ENCODE data around the gene BET1.

The BET1 gene, protein sequence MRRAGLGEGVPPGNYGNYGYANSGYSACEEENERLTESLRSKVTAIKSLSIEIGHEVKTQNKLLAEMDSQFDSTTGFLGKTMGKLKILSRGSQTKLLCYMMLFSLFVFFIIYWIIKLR

DNA sequence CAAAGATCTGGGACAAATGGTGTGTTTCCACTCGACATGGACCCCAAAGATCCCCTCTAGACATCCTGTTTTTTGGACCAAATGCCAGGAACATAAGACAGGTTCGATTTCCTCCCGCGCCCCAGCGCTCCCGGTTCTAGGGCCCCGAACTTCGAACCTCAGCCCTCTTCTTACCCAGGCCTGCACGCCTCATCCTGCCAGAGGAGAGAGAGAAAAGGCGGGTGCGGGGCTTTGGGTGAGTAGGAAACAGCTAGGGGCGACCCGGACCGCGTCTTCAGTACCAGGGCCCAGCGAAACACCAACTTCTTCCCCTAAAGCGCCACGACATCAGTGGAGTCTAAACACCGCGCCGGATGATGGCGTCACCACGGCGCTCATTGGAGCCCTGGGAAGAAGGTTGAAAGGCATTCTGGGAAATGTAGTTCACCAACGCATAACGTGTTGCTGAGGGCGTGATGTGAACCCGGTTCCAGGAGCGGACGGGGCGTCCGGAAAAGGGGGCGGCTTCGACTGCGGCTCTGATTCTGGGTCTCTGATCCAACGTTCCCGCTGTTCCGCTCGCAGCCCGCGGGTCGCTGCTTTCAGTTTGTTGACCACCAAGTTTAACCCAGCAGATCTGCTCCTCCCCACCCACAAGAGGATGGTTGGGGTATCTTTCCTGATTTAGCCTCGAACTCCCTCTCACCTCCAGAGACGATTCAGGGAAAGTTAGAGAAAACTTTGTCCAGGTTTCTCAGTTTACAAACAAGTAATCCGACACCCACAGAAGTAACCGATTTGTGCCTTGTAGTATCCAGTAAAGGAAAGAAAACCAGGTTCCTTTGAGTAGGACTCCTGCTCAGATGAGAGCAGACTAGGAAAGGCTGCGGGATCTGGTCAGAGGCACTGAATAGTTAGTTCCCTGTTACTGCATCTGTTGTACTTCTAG is at the start of gene BET1:
Gene BET1 (minus strand): TSS at position 332 of the 928 bp plus-strand sequence. CDS start 139 bp downstream, at position 193.
- H3K36me3 ChIP-seq (ENCODE audit: control insufficient read depth, insufficient read depth, low read length) = no peaks in the 10 kb centered on the region
- peak within 1 kb of the TSS; percentile 96 for H3K4me3 ChIP-seq (ENCODE audit: low read depth, low read length)

DNA sequence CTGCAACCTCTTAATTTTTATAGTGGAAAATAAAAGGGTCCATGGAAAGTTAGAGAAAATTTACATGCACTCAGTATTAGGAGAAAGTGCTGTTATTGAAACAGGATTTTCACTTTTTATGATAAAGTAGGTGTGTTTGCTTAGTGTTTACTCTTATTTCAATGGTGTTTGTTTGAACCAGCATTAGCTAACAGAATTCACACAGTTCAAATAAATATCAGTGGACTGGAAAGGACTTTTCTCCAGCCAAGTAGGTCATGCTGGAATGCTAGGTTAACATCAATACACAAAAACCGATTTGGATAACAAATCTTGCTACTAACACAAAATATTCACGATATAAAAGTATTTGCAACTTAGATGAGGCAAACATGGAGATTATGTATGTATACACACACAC is 49.4 kb upstream of the BET1 start:
- H3K9me3 ChIP-seq (ENCODE audit: control insufficient read depth, insufficient read depth, low read length) = no peaks in the 10 kb centered on the region
- H3K9ac ChIP-seq (ENCODE audit: low read depth, low read length) = no peak overlapping the region
- no peaks in the 10 kb centered on the region for H3K27me3 ChIP-seq (ENCODE audit: control insufficient read depth, insufficient read depth, low read length)
- no peak overlapping the region for H3K4me3 ChIP-seq (ENCODE audit: low read depth, low read length)
- no peaks in the 10 kb centered on the region for H3K36me3 ChIP-seq (ENCODE audit: control insufficient read depth, insufficient read depth, low read length)
- H3K4me1 ChIP-seq (ENCODE audit: control insufficient read depth, insufficient read depth, low read length) = peaks cover 9% of the 10 kb centered on the region

More for the DNA sequence above, at the start of gene BET1:
- H3K9me3 ChIP-seq (ENCODE audit: control insufficient read depth, insufficient read depth, low read length) = no peaks in the 10 kb centered on the region
- no peaks in the 10 kb centered on the region for H3K27me3 ChIP-seq (ENCODE audit: control insufficient read depth, insufficient read depth, low read length)
- H3K4me1 ChIP-seq (ENCODE audit: control insufficient read depth, insufficient read depth, low read length) = peaks cover 3% of the 10 kb centered on the region
- peak within 1 kb of the TSS; percentile 91 for H3K9ac ChIP-seq (ENCODE audit: low read depth, low read length)

DNA sequence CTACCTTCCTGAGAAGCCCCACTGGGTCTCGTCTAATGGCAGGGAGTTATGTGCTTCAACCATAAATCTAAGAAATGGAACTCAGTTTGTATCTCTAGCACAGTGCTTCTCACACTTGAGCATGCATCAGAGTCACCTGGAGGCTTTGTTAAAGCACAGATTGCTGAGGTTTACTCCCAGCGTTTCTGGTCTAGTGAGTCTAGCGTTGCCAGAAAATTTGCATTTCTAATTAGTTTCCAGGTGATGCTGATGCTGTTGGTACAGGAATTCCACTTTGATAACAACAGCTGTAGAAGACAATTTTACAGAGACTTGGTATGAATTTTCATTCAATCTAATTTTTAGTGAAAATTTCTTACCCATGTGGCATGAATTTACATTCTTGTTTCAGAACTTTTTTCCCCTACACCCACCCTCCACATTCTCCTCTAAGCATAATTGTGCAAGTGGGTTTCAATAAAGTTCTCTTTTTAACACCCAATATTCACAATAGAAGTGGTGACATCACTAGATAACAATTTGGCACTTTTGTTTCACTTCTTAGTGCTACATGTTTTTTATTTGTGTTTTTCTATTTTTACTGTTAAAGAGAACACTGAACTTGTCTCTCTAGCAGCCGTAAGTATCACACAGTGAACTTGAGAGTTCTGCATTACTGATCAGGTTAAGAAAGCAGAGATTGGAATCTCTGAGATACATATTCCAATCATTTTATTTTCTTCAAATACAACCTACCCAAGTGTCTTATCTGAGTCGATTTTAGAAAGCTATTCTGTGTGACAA is 48.4 kb upstream of the BET1 start:
- H3K36me3 ChIP-seq (ENCODE audit: control insufficient read depth, insufficient read depth, low read length) = no peaks in the 10 kb centered on the region
- H3K4me1 ChIP-seq (ENCODE audit: control insufficient read depth, insufficient read depth, low read length) = peaks cover 9% of the 10 kb centered on the region
- H3K9ac ChIP-seq (ENCODE audit: low read depth, low read length) = no peak overlapping the region
- no peak overlapping the region for H3K4me3 ChIP-seq (ENCODE audit: low read depth, low read length)
- H3K9me3 ChIP-seq (ENCODE audit: control insufficient read depth, insufficient read depth, low read length) = no peaks in the 10 kb centered on the region
- H3K27me3 ChIP-seq (ENCODE audit: control insufficient read depth, insufficient read depth, low read length) = no peaks in the 10 kb centered on the region

DNA sequence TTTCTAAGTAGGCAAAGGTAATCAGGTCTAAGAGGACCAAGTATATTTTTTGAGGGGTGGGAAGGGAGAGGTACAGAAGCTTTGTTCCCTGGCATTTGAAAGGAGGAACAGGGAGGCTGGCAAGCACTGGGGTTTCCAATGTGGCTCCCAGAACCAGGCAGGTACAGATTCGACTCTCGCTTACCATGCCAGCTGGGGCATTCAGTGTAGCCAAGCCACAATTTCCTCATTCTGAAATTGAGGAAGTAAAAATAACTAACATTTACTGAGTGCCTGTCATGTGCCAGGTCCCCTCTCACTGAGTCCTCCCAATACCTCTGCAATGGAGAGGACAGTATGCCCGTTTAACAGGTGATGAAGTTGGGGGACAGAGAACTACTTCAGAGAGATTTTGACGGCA is 45.9 kb upstream of the BET1 start:
- H3K4me3 ChIP-seq (ENCODE audit: low read depth, low read length) = no peak overlapping the region
- no peak overlapping the region for H3K9ac ChIP-seq (ENCODE audit: low read depth, low read length)
- H3K36me3 ChIP-seq (ENCODE audit: control insufficient read depth, insufficient read depth, low read length) = no peaks in the 10 kb centered on the region
- peaks cover 9% of the 10 kb centered on the region for H3K4me1 ChIP-seq (ENCODE audit: control insufficient read depth, insufficient read depth, low read length)
- H3K27me3 ChIP-seq (ENCODE audit: control insufficient read depth, insufficient read depth, low read length) = no peaks in the 10 kb centered on the region
- no peaks in the 10 kb centered on the region for H3K9me3 ChIP-seq (ENCODE audit: control insufficient read depth, insufficient read depth, low read length)

DNA sequence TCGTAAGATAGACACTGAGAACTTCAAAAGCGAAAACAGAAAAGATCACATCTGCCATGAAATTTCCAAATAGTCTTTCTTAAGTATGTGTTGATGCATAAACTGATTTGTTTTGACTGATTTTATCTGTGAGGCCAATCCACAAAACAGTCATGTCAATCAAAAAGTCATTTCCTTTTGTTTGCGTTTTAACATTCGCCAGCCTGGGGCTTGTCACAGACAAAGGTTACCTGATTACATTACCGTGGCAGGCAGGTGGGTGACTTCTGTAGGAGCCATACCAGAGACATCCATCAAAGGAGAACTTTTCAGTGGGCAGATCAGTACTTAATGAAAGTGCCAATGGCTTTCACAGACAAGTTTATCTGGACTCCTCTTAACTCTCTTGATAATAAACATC is 45.5 kb upstream of the BET1 start:
- peaks cover 9% of the 10 kb centered on the region for H3K4me1 ChIP-seq (ENCODE audit: control insufficient read depth, insufficient read depth, low read length)
- no peaks in the 10 kb centered on the region for H3K36me3 ChIP-seq (ENCODE audit: control insufficient read depth, insufficient read depth, low read length)
- no peak overlapping the region for H3K9ac ChIP-seq (ENCODE audit: low read depth, low read length)
- no peaks in the 10 kb centered on the region for H3K27me3 ChIP-seq (ENCODE audit: control insufficient read depth, insufficient read depth, low read length)
- H3K9me3 ChIP-seq (ENCODE audit: control insufficient read depth, insufficient read depth, low read length) = no peaks in the 10 kb centered on the region
- no peak overlapping the region for H3K4me3 ChIP-seq (ENCODE audit: low read depth, low read length)

DNA sequence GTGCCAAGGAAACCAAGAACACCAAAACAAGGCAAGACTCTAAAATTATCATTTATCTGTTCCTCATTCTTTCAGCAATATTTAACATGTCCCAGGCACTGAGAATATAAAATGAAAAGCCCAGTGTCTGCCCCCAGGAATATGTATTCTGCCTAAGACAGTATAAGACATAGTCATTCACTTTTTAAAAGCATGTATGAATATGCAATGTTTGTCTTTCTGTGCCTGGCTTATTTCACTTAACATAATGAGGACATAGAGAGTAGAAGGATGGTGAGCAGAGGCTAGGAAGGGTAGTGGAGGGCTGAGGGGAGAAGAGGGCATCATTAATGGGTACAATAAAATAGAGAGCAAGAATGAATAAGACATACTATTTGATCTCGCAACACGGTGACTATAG is 44.6 kb upstream of the BET1 start:
- Histone ChIP-seq H3K36me3 (ENCODE audit: control insufficient read depth, insufficient read depth, low read length) (no peaks in the 10 kb centered on the region), H3K9me3 (ENCODE audit: control insufficient read depth, insufficient read depth, low read length) (no peaks in the 10 kb centered on the region), H3K9ac (ENCODE audit: low read depth, low read length) (no peak overlapping the region), H3K27me3 (ENCODE audit: control insufficient read depth, insufficient read depth, low read length) (no peaks in the 10 kb centered on the region), H3K4me3 (ENCODE audit: low read depth, low read length) (no peak overlapping the region), H3K4me1 (ENCODE audit: control insufficient read depth, insufficient read depth, low read length) (peaks cover 4% of the 10 kb centered on the region)

DNA sequence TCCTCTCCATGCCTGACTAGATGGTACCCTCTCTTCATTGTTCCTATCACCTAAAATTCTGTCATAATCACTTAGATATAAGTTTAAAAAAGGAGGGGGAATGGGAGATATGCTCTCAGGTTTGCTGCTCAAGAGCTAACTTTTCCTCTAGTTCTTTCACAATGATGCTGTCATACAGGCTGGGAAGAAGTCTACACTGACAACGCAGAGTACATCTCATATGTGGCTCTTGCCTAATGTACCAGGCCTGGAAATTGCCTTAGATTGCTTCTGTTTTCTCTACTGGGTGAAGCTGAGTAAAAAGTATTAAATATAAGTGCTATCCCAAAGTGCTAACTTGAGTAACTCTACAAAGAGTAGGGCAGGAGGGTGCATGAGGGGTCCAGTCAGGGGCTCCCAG is 43.8 kb upstream of the BET1 start:
- H3K27me3 ChIP-seq (ENCODE audit: control insufficient read depth, insufficient read depth, low read length) = no peaks in the 10 kb centered on the region
- H3K4me1 ChIP-seq (ENCODE audit: control insufficient read depth, insufficient read depth, low read length) = peaks cover 3% of the 10 kb centered on the region
- H3K36me3 ChIP-seq (ENCODE audit: control insufficient read depth, insufficient read depth, low read length) = no peaks in the 10 kb centered on the region
- no peak overlapping the region for H3K4me3 ChIP-seq (ENCODE audit: low read depth, low read length)
- H3K9ac ChIP-seq (ENCODE audit: low read depth, low read length) = no peak overlapping the region
- H3K9me3 ChIP-seq (ENCODE audit: control insufficient read depth, insufficient read depth, low read length) = no peaks in the 10 kb centered on the region

DNA sequence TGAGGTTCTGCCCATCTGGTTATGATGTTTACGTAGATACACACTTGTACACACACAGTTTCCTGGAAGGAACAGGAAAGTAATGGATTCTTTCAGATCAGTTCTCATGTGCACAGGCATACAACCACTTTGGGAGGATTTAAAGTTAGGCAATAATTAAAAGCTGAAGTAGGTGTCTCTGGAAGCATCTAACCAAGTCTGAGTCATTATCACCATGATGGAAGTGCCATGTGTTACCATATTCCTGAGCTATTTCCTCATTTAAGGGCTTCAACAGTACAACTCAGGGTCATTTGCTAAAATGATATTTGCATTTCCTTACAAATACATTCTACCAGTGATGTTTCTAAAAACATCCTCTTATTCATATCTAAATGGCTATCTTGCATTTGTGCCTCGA is 41.4 kb upstream of the BET1 start:
- H3K4me1 ChIP-seq (ENCODE audit: control insufficient read depth, insufficient read depth, low read length) = no peaks in the 10 kb centered on the region
- H3K9me3 ChIP-seq (ENCODE audit: control insufficient read depth, insufficient read depth, low read length) = no peaks in the 10 kb centered on the region
- H3K36me3 ChIP-seq (ENCODE audit: control insufficient read depth, insufficient read depth, low read length) = no peaks in the 10 kb centered on the region

DNA sequence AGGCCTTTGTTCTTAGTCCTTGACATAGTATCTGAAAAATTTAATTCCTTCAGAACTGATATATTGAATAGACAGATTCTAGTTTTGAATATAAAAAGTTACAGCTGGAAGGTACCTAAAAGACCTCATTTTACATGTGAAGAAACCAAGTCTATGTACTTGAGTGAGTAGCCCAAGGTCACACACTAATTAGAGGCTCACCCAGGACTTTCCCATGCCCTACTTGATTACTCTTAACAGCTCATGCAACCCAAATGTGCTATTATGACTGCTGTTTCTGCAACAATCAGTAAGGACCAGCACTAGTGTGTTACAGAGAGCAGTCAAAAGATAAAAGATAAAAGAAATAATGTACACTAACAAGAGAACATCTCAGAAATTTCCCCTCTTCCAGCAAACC is 40.7 kb upstream of the BET1 start:
- Histone ChIP-seq H3K9ac (ENCODE audit: low read depth, low read length) (no peak overlapping the region), H3K4me3 (ENCODE audit: low read depth, low read length) (no peak overlapping the region), H3K36me3 (ENCODE audit: control insufficient read depth, insufficient read depth, low read length) (no peaks in the 10 kb centered on the region), H3K4me1 (ENCODE audit: control insufficient read depth, insufficient read depth, low read length) (peaks cover 2% of the 10 kb centered on the region), H3K9me3 (ENCODE audit: control insufficient read depth, insufficient read depth, low read length) (no peaks in the 10 kb centered on the region), H3K27me3 (ENCODE audit: control insufficient read depth, insufficient read depth, low read length) (no peaks in the 10 kb centered on the region)

More for the DNA sequence above, 41.4 kb upstream of the BET1 start:
- Histone ChIP-seq H3K4me3 (ENCODE audit: low read depth, low read length) (no peak overlapping the region), H3K9ac (ENCODE audit: low read depth, low read length) (no peak overlapping the region), H3K27me3 (ENCODE audit: control insufficient read depth, insufficient read depth, low read length) (no peaks in the 10 kb centered on the region)

DNA sequence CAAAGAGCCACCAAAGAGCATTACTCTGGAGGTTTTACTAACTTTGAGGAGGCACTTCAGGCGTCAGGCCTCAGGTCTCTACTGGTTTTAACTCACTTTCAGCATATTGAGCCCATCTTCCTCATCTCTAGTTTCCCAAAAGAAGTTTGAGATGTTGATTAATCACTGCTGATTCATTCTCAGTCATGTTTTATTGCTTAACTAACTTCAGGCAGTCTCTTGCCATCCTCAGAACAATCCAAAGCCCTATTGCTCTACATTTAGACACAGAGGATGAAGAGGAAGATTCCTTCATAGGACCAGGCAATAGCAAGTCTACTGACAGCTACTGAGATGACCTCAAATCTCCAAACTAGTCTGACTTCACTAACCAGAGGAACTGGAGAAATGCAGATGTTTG is 39.1 kb upstream of the BET1 start:
- H3K4me3 ChIP-seq (ENCODE audit: low read depth, low read length) = no peak overlapping the region
- no peak overlapping the region for H3K9ac ChIP-seq (ENCODE audit: low read depth, low read length)

DNA sequence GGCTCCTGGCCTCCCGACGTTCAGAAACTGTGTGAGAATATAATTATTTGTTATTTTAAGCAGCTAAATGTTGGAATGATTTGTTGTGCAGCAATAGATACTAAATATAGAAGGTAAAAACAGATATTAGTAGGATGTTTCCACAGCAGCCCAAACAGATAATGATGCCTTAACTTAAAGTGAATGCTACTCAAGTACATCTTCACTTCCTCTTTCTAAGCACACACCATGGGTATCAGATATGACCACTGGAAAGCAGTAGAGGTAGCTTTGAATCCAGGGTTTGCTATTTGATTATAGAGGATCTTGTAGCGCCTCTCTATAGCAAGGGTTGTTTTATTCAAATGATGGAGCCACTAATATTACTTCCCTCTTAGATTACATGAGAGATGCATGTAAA is 38.2 kb upstream of the BET1 start:
- Histone ChIP-seq H3K9me3 (ENCODE audit: control insufficient read depth, insufficient read depth, low read length) (no peaks in the 10 kb centered on the region), H3K4me3 (ENCODE audit: low read depth, low read length) (no peak overlapping the region), H3K36me3 (ENCODE audit: control insufficient read depth, insufficient read depth, low read length) (no peaks in the 10 kb centered on the region), H3K9ac (ENCODE audit: low read depth, low read length) (no peak overlapping the region), H3K4me1 (ENCODE audit: control insufficient read depth, insufficient read depth, low read length) (peaks cover 2% of the 10 kb centered on the region), H3K27me3 (ENCODE audit: control insufficient read depth, insufficient read depth, low read length) (no peaks in the 10 kb centered on the region)

More for the DNA sequence above, 39.1 kb upstream of the BET1 start:
- Histone ChIP-seq H3K4me1 (ENCODE audit: control insufficient read depth, insufficient read depth, low read length) (peaks cover 2% of the 10 kb centered on the region), H3K36me3 (ENCODE audit: control insufficient read depth, insufficient read depth, low read length) (no peaks in the 10 kb centered on the region), H3K9me3 (ENCODE audit: control insufficient read depth, insufficient read depth, low read length) (no peaks in the 10 kb centered on the region), H3K27me3 (ENCODE audit: control insufficient read depth, insufficient read depth, low read length) (no peaks in the 10 kb centered on the region)

Data from iPS-15b (cell line).